SK-N-SH (cell line): Measurements from ENCODE around the gene TARS1. TPM values are rescaled to one million over a fixed set of nuclear protein-coding genes. Genes with fewer than 3 reads are reported as not detected.
"Not testable (repeated sequence)": the region's sequence is repeated elsewhere in the genome, so short reads cannot be mapped to it uniquely, and the experiment has no call there.

Experiments
- CTCF ChIA-PET: fragments of 300-600, 350-600 bp; formaldehyde crosslinking; extraction: SDS; loops from one replicate; lab custom pipeline; 2021; lab: Yijun Ruan, JAX
- POLR2A ChIA-PET: fragments of 350-600 bp; sonication (Branson Sonifier 250); formaldehyde crosslinking; extraction: SDS; loops from one replicate; lab custom pipeline; 2020; ENCODE audit warnings: antibody characterized with exemption, inconsistent platforms; lab: Yijun Ruan, JAX
- DNase-seq: peaks from one replicate; pipeline ENCODE4 v3.0.0; 2012
- H2AFZ ChIP-seq: fragments of 200-600 bp; sonication (generic); 2 replicates; pipeline ENCODE4 v1.8.1; 2016; ENCODE audit warnings: antibody characterized with exemption, mild to moderate bottlenecking, low read depth
- H3F3A ChIP-seq: fragments of 200-600 bp; sonication (generic); replicated peaks from 2 replicates; pipeline ENCODE3; 2016; ENCODE audit warnings: antibody characterized with exemption, mild to moderate bottlenecking; ENCODE audit not compliant: insufficient read depth
- H3K27ac ChIP-seq, 2 experiments: fragments of 200-500 bp in 1 of 2; fragments of 200-600 bp in 1 of 2; sonication (Bioruptor generic) in 1 of 2; sonication (generic), shearing (Covaris generic) in 1 of 2; 2 replicates each; pipeline versions ENCODE4 v1.5.1 to v1.6.1; 2014 to 2016; ENCODE audit warnings: low read depth in 2 of 2, inconsistent platforms in 1 of 2, low read length in 1 of 2, mild to moderate bottlenecking in 1 of 2, mixed read lengths in 1 of 2
- H3K27me3 ChIP-seq: fragments of 200-600 bp; sonication (generic), shearing (Covaris generic); 2 replicates; pipeline ENCODE4 v1.6.1; 2016; ENCODE audit warnings: mixed run types; ENCODE audit not compliant: insufficient read depth
- H3K36me3 ChIP-seq, 2 experiments: fragments of 200-500 bp in 1 of 2; fragments of 200-600 bp in 1 of 2; sonication (Bioruptor generic) in 1 of 2; sonication (generic) in 1 of 2; replicated peaks in 1 of 2; 2 replicates each; pipeline versions ENCODE3 to v1.5.1; 2014 to 2016; ENCODE audit warnings: low read length in 1 of 2, mild to moderate bottlenecking in 1 of 2; ENCODE audit not compliant: insufficient read depth in 2 of 2, control insufficient read depth in 1 of 2
- H3K4me1 ChIP-seq, 2 experiments: fragments of 200-500 bp in 1 of 2; fragments of 200-600 bp in 1 of 2; sonication (Bioruptor generic) in 1 of 2; sonication (generic), shearing (Covaris generic) in 1 of 2; 2 replicates each; pipeline versions ENCODE4 v1.5.1 to v1.6.1; 2014 to 2016; ENCODE audit warnings: low read depth in 1 of 2, low read length in 1 of 2, mixed run types in 1 of 2; ENCODE audit not compliant: insufficient read depth in 2 of 2, control insufficient read depth in 1 of 2
- H3K4me2 ChIP-seq: fragments of 200-600 bp; sonication (generic), shearing (Covaris generic); 2 replicates; pipeline ENCODE4 v1.6.1; 2017; ENCODE audit warnings: mixed run types
- H3K4me3 ChIP-seq, 2 experiments: fragments of 200-500 bp in 1 of 2; fragments of 200-600 bp in 1 of 2; sonication (Bioruptor generic) in 1 of 2; sonication (generic), shearing (Covaris generic) in 1 of 2; 2 replicates each; pipeline versions ENCODE4 v1.5.1 to v1.8.1; 2014 to 2016; ENCODE audit warnings: low read depth in 2 of 2, inconsistent platforms in 1 of 2, low read length in 1 of 2, mild to moderate bottlenecking in 1 of 2, mixed read lengths in 1 of 2, moderate library complexity in 1 of 2
- H3K79me2 ChIP-seq: fragments of 200-600 bp; sonication (generic); 2 replicates; pipeline ENCODE4 v1.8.1; 2017; ENCODE audit warnings: mild to moderate bottlenecking; ENCODE audit not compliant: insufficient read depth
- H3K9ac ChIP-seq: fragments of 200-600 bp; sonication (generic); 2 replicates; pipeline ENCODE4 v1.6.1; 2017; ENCODE audit warnings: mixed run types
- H3K9me2 ChIP-seq: fragments of 200-600 bp; sonication (generic); 2 replicates; pipeline ENCODE4 v1.6.1; 2017; ENCODE audit warnings: mixed run types
- H3K9me3 ChIP-seq: fragments of 200-600 bp; sonication (generic); 2 replicates; pipeline ENCODE4 v1.6.1; 2017; ENCODE audit warnings: mixed run types, mild to moderate bottlenecking, moderate library complexity
- H4K20me1 ChIP-seq: fragments of 200-600 bp; sonication (generic); 2 replicates; pipeline ENCODE4 v1.6.1; 2017; ENCODE audit warnings: mild to moderate bottlenecking, mixed run types; ENCODE audit not compliant: insufficient read depth
- CHD2 ChIP-seq: fragments of 150-350 bp; IDR thresholded peaks from 2 replicates; pipeline ENCODE4 v1.6.1; 2018; ENCODE audit warnings: low read length; ENCODE audit not compliant: partially characterized antibody
- FOSL2 ChIP-seq: IDR thresholded peaks from 2 replicates; pipeline ENCODE4 v1.4.0; 2012; ENCODE audit warnings: low read depth, mild to moderate bottlenecking, moderate library complexity, borderline replicate concordance
- FOXM1 ChIP-seq: IDR thresholded peaks from 2 replicates; pipeline ENCODE4 v1.4.0; 2012; ENCODE audit warnings: low read depth, mild to moderate bottlenecking
- POLR2AphosphoS5 ChIP-seq: IDR thresholded peaks from 2 replicates; pipeline ENCODE4 v1.6.1; 2012; ENCODE audit warnings: low read depth, low read length
- WGBS: methylation state at CpG from one replicate; pipeline ENCODE4 v1.1.6; 2017; ENCODE audit warnings: low lambda C conversion rate; 5-methylcytosine and 5-hydroxymethylcytosine counted together
- polyA plus RNA-seq, 3 experiments: library from polyadenylated mRNA; depleted of rRNA; stranded (reverse); fragments of >200 nt; gene quantifications; 2 replicates each; pipeline ENCODE4 v1.2.3, GENCODE V29; 2012
- TF ChIP-seq, protein P1 (sequence below): IDR thresholded peaks from 2 replicates; pipeline ENCODE4; 2012

TARS1 gene
- polyA plus RNA-seq, 1 of the 3 experiments (the other 2 are of a cell fraction), result 58.4 TPM

DNA sequence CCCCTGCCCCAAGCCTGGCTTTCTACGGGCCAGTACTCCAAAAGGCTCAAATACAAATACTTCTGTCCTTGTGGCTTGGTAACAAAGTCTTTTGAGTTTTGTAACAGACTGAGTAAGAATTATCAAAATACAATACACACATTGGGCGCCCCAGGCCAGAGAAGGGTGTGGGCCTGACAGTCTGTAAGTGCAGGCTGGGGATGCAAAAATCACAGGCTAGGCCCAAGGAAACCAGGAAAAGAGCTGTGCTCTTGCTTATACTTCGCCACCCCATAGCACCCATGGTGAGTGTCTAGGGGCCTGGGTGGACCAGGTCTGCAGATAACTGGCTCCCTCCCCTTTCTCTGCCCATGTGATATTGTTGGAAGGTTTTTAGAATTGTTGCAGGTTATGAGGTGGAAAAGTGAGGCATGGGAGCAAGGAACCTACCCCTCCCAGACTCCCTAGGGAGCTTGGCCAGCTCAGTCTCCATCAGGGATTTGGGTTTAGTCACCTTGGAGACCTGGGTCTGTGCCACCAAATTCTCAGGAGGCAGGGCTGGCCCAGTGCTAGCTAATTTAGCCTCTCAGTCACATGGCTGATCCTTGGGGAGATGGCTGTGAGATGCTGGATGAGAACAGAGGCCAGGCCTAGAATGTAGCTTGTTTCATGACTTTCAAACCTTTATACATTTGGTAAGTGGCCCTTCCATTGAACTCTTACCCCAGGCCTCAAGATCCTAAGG is 72.9 kb downstream of the TARS1 start:
- Histone ChIP-seq H3K9ac (no peak overlapping the region), H3K9me2 (no peaks in the 10 kb centered on the region), H3K4me2 (no peak overlapping the region), H2AFZ (no peak overlapping the region), H4K20me1 (no peaks in the 10 kb centered on the region), H3K9me3 (no peaks in the 10 kb centered on the region), H3F3A (no peaks in the 10 kb centered on the region), H3K27ac (no peak overlapping the region), H3K79me2 (no peaks in the 10 kb centered on the region), H3K36me3 (no peaks in the 10 kb centered on the region), H3K4me1 (no peaks in the 10 kb centered on the region), H3K27me3 (no peaks in the 10 kb centered on the region), H3K4me3 (no peak overlapping the region)
- ChIA-PET POLR2A (no interaction called here), CTCF (no interaction called here)
- 32% methylated on average over 3 of the region's 3 CpGs for WGBS
- TF ChIP-seq FOSL2 (no peak), FOXM1 (no peak), POLR2AphosphoS5 (no peak), CHD2 (no peak)
- no peak for DNase-seq

DNA sequence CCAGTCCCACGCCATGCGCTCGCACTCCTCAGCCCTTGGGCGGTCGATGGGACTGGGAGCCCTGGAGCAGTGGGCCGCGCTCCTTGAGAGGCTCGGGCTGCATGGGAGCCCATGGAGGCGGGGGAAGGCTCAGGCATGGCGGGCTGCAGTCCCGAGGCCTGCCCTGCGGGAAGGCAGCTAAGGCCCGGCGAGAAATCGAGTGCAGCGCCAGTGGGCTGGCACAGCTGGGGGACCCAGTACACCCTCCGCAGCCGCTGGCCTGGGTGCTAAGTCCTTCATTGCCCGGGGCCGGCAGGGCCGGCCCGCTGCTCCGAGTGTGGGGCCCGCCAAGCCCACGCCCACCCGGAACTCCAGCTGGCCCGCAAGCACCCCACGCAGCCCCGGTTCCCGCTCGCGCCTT is 74.6 kb downstream of the TARS1 start:
- H3K36me3 ChIP-seq, H3K9ac ChIP-seq, H3K9me2 ChIP-seq, POLR2A ChIA-PET, H3K27ac ChIP-seq, H3K27me3 ChIP-seq, H3K4me1 ChIP-seq, H3K4me2 ChIP-seq, H3K4me3 ChIP-seq, H3K9me3 ChIP-seq, DNase-seq, H3F3A ChIP-seq, H2AFZ ChIP-seq, H3K79me2 ChIP-seq, H4K20me1 ChIP-seq: not testable (repeated sequence)
- 82% methylated on average over 6 of the region's 32 CpGs for WGBS
- CTCF ChIA-PET, result interaction anchor here (2.0 kb wide), 1 partner anchor 9 kb away, joined by 6 read pairs; no protein-coding TSS in a partner anchor

DNA sequence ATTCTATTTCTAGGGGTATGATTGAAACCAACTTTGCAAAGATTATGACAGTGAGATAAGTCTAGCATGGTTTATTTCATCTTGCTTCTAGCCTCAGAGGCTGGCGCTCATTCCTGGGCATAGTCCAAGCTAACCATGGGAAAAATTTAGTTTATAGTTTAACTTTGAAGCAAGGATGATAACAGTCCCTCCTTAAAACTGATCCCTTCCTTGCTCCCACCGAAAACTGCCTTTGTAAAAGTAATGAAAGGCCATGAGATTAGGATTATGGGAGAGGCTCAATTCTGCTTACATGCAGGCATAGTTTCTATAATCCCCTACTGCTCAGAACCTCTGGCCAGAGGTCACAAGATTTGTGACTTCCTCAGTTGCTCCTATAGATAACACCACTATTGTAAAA is 75.7 kb downstream of the TARS1 start:
- CTCF ChIA-PET, result interaction anchor here (2.0 kb wide), 1 partner anchor 10 kb away, joined by 6 read pairs; no protein-coding TSS in a partner anchor
- TF ChIP-seq, protein P1, sequence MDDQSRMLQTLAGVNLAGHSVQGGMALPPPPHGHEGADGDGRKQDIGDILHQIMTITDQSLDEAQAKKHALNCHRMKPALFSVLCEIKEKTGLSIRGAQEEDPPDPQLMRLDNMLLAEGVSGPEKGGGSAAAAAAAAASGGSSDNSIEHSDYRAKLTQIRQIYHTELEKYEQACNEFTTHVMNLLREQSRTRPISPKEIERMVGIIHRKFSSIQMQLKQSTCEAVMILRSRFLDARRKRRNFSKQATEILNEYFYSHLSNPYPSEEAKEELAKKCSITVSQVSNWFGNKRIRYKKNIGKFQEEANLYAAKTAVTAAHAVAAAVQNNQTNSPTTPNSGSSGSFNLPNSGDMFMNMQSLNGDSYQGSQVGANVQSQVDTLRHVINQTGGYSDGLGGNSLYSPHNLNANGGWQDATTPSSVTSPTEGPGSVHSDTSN, result no peak
- no peak for DNase-seq

More for the DNA sequence above, 75.7 kb downstream of the TARS1 start:
- POLR2A ChIA-PET, result no interaction called here
- no peaks in the 10 kb centered on the region for H3K36me3 ChIP-seq
- no peak overlapping the region for H3K4me3 ChIP-seq
- H3K9me3 ChIP-seq, result no peaks in the 10 kb centered on the region
- no peak overlapping the region for H3K27ac ChIP-seq
- H3K4me2 ChIP-seq, result no peak overlapping the region
- no peaks in the 10 kb centered on the region for H3K27me3 ChIP-seq
- no peaks in the 10 kb centered on the region for H3K4me1 ChIP-seq
- no peaks in the 10 kb centered on the region for H3F3A ChIP-seq
- no peaks in the 10 kb centered on the region for H4K20me1 ChIP-seq
- H3K79me2 ChIP-seq, result no peaks in the 10 kb centered on the region
- no peak overlapping the region for H2AFZ ChIP-seq
- 19% methylated on average over 2 of the region's 2 CpGs for WGBS
- no peaks in the 10 kb centered on the region for H3K9me2 ChIP-seq
- no peak overlapping the region for H3K9ac ChIP-seq
